Mammary epithelial cell (primary cell): ENCODE results near the gene PITPNM1.

Experiments
- CTCF ChIP-seq, 2 donors: IDR thresholded peaks in 1 of 2; conservative IDR thresholded peaks in 1 of 2; 2 replicates each; pipeline ENCODE4 v1.5.1; 2011 to 2012; ENCODE audit warnings: inconsistent platforms in 2 of 2, low read length in 2 of 2, mild to moderate bottlenecking in 2 of 2, control low read depth in 1 of 2, low read depth in 1 of 2; ENCODE audit not compliant: insufficient read depth in 1 of 2; ENCODE audit errors: extremely low read depth in 1 of 2
- EZH2 ChIP-seq: IDR thresholded peaks from 2 replicates; pipeline ENCODE4 v1.6.1; 2012; ENCODE audit warnings: low read length, inconsistent platforms, borderline replicate concordance

GRCh38 chr11:67448220-67448609 lies 56.9 kb downstream of the PITPNM1 start:
- TF ChIP-seq CTCF (conservative IDR thresholded peaks at IDR 0.05 in 1 of 2, IDR thresholded peaks at IDR 0.05 in 1 of 2; ENCODE audit: extremely low read depth in 1 of 2, insufficient read depth in 1 of 2, low read depth in 1 of 2, low read length in 2 of 2) (no peak), EZH2 (no peak)
